Measurements from ENCODE around the gene SPSB3.

The SPSB3 gene

DNA sequence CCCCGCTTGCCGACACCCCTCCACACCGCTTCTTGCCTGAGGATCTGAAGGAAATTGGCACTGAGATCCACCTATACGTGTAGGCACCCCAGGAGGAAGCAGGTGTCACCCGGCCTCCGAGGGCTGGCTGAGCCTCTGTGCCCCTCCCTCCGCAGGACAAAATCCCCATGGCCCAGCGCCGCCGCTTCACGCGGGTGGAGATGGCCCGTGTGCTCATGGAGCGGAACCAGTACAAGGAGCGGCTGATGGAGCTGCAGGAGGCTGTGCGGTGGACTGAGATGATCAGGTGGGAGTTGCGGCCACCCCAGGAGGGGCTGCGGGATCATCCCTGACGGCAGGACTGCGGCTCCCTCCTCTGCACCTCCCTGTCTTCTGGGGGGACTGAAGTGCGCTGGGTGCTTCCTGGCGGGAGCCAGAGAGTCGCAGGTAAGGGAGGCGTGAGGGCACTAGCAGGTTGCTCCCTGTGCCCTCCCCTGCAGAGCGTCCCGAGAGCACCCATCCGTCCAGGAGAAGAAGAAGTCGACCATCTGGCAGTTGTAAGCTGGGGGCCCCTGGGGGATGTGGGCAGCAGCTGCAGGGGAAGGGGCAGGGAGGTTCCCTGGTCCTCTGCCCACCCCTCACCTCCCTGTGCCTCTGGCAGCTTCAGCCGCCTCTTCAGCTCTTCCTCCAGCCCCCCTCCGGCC is 20.0 kb downstream of the SPSB3 start:
- no peak for DNase-seq

DNA sequence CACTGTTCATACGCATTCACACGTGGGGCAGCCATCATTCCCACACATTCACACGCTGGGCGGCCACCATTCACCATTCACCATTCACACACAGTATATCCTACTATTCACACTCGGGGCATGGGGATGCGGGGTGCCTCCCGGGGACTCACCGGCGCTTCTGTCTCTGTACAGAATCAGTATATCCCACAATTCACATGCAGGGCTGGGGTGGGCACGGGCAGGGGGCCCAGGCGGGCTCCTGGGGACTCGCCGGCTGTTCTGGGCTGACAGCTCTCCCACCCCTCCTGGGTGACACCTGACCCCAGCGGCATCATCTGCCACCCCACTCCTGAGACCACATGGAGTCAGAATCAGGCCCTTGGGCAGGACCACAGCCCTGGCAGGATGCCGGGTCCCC is 20.6 kb downstream of the SPSB3 start:
- DNase-seq = no peak

DNA sequence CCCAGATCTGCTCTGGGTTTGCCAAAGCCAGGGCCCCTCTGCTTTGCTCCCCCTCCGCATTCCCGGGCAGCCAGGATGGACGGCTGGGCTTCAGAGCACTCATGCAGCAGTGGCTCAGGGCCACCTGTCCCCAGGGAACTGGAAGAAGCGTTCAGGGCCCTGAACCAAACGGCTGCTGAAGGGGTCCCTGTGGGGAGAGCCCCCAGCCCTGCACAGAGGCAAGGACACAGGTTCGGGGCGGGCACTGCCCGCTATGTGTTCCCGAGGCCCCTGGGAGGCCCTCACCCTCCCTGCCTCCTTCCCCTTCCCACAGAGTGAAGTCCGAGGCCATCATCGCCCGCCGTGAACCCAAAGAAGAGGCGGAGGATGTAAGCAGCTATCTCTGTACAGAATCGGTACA is 21.5 kb downstream of the SPSB3 start:
- DNase-seq = no peak

DNA sequence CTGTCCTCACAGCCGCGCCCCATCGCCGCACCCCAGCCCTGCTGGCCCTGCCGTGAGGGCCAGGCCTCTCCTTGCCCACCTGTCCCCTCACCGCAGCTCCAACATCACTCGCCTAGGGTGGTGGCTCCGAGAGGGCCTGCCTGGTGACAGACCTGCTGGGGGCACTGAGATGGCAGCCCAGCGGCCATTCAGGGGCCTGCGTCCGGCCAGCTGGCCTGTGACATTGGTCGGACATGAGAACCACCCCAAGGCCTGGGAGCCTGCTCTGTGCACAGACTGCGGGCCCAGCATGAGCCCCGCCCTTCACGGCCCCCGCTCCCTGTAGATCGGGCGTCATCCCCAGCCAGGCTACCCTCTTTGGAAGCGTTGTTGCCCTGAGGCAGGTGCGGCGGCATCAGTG is 22.9 kb downstream of the SPSB3 start:
- DNase-seq = no peak

DNA sequence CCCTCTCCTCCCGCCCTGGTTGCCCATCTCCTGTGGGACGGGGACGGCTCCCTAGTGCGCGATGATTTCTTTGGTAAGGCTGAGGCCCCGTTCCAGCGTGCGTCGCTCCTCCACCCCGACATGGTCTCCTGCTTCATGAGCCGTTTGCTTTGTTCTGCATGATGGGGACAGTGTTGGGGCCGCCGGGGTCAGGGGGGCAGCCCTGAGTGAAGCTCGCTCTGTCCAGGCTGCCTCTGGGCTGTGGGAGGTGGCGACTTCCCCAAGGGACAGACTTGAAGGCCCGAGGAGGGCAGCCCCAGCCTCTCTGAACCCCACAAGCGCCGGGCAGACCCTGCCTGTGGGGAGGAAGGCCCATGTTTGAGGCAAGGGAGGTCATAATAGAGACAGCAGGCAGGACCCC is 23.4 kb downstream of the SPSB3 start:
- no peak for DNase-seq

DNA sequence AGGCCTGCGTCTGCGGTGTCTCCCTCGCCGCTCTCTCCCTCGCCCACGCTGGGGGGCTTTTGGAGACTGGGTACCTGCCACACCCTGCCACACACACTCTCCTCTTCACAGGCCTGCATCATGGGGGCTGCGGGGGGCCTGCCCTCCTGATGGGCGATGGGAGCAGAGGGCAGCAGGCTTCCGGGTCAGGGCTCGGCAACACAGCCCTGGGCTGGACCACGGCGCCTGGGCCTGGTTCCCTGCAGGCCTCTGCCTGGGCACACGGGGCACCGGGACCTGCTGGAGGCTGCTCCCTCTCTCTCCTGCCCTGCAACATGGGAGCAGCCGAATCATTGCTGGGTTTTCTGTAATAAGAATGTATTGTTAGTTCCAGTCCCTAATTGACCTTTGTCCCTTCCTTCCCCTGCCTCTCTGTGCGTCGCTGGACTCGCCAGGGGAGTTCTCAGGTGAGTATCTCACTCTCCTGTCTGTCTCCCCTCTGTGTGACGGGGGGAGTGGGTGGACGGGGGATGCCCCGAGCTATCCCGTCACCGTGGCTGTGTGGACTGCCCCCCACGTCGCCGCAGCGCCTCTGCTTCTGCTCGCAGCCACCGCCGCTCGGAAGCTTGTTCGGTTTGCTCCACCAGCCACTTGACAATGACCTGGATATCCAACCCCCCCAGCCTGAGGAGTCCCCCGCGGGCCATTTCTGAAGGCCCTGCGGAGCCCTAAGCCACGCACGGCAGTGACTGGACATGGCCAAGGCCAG is 24.5 kb downstream of the SPSB3 start:
- DNase-seq = no peak

DNA sequence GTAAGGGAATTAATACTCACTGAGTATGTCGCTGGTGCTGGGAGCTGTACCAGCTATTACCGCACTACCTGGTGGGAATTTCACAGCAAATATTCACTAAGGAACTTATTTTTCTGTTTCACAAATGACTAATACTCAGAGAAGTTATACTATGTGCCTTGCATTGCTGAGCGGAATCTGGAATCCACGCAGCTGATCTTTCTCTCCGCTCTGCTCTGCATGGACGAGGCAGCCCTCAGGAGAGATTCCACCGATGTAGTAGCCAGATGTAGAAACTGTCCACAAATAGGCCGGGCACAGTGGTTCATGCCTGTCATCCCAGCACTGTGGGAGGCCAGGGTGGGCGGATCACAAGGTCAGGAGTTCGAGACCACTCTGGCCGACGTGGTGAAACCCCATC is 28.2 kb downstream of the SPSB3 start:
- no peak for DNase-seq

DNA sequence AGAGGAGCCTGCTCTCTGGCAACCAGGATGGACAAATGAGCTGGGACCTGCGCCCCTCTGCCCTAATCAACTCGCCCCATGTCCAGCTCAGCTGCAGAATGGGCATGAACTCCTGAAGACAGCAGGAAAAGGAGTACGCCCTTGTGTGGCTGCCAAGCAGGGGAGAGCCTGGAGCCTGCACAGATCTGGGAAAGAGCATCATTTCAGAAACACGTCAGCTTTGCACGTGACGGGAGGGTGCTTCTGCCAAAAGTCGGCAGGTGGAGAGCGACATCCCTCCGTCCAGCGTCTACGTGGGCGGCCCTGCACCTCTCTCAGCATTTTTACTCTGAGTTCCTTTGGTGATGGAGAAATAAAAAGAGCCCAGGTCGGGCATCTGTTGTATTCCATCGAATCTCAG is 29.5 kb downstream of the SPSB3 start:
- no peak for DNase-seq

DNA sequence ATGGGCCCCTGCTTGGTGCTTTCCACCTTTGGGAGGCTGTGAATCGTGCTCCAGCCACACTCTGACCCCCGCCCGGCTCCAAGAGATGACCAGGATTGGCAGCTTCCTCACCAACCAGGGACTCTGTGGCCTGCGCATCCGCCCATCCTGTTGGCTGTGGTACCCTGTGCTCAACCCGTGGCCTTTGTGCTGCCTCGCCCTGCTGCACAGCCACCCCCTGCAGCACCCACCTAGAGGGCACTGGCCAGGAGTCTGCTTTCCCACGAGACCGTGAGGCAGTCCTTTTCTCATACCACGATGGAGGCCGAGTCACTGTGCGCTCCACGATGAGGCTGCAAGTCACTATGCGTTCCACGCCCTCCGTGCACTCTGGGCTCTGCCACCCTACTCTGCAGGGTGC is 30.4 kb downstream of the SPSB3 start:
- DNase-seq = no peak

DNA sequence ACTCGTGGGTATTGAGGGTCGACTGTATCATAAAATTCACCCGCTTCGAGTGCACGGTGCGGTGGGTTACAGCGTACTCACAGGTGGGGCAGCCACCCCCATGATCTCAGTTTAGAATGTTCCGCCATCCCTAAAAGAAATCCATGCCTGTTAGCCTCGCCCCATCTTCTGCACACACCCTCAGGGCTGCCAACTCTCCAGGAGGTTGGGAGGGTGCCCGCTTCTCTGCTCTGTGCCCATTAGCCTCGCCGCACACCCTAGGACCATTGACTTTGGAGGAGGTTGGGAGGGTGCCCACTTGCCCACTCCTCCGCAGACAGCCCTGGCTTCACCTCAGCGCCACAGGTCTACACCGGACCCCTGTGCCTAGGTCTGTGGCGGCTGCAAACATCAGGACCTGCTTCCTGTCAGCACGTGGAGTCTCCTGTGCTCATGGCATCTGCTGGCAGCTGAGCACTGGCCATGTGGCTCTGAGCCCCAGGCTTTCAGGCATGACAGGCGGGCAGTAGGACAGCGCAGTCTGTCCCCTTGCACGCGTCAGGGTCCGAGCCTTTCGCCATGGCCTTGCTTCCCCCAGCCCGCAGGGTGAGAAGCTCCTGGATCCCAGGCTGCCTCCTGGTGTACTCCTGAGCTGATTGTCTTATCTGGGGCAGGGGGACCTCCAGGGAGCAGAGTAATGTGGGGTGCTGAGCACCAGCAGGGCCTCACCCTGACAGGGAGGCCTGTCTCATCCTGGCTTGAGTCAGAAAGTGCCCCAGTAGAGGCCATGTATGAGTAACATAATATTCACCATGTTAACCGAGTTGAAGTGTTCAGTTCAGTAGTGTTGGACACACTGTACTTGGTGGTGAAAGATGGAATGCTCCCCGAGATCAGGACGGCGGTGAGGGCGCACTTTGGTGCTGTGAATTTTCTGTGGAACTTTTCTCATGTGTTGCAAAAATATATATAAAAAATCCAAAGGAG is 32.9 kb downstream of the SPSB3 start:
- DNase-seq = no peak

DNA sequence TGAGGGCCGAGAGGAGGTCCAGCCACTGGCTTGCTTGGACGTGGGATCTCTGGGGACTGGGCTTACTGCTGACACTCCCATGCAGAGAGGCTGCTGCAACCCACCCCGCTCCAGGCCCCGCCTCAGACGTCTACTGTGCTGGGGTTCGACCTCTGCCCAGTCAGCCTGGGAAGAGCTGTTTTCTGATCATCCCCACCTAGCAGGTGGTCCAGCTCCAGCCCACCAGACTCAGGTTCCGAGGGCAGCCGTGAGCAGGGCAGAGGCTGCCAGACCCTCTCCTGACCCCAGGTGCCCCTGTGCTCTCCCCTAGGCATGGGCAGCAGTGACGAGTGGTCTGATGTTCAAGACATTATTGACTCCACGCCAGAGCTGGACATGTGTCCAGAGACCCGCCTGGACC is 34.4 kb downstream of the SPSB3 start:
- DNase-seq = no peak

DNA sequence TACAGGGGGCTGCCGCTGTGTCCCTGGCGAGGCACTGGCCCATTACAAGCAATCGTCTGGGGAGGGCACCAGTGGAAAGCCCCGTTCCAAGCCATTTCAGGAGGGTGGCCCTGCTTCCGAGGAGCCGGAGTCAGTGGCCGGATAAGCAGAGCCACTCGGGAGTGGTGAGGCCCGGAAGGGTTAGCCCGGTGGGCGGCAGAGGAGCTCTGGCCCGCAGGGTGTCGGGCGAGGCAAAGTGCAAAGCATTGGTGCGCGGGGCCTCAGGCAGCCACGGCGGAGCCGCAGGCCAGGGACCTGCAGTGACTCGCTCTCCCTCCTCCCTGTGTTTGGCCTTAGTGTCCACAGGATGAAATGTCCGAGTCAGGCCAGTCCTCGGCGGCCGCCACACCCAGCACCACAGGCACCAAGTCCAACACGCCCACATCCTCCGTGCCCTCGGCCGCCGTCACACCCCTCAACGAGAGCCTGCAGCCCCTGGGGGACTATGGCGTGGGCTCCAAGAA is 35.6 kb downstream of the SPSB3 start:
- no peak for DNase-seq

DNA sequence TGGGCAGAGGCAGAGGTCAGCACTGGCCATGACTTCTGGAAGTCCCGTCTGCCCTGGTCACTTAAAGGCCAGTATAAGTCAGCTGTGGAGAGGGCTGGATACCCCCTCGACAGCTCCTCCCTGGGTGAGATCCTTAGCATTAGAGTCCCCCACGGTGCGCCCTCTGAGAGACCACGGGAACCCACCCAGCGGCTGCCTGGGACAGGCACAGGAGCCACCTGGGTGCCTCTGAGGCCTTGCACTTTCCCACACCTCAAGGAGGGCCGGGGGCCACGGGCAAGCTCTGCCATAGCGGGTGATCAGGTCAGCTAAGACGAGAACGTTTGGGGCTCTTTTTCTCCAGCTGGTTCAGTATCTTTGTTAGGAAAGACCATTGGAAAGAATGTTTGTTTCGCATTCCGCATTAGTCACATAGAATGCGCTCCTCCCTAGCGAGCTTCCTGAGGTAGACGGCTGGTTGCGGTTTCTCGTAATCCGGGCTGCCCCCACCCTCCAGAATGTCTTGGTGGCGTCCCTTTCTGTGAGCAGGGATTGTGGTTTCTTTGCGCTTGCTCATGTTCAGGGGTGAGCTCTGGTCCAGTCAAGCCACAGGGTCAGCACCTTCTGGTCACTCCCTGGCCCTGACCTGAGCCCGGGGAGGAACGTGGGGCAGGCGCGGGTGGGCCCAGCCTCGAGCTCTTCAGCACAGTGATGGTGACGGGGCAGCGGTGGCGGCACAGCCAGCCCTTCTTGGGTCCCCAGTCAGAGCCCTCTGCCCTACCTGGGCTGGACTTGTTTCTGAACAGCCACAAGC is 36.3 kb downstream of the SPSB3 start:
- DNase-seq = no peak

DNA sequence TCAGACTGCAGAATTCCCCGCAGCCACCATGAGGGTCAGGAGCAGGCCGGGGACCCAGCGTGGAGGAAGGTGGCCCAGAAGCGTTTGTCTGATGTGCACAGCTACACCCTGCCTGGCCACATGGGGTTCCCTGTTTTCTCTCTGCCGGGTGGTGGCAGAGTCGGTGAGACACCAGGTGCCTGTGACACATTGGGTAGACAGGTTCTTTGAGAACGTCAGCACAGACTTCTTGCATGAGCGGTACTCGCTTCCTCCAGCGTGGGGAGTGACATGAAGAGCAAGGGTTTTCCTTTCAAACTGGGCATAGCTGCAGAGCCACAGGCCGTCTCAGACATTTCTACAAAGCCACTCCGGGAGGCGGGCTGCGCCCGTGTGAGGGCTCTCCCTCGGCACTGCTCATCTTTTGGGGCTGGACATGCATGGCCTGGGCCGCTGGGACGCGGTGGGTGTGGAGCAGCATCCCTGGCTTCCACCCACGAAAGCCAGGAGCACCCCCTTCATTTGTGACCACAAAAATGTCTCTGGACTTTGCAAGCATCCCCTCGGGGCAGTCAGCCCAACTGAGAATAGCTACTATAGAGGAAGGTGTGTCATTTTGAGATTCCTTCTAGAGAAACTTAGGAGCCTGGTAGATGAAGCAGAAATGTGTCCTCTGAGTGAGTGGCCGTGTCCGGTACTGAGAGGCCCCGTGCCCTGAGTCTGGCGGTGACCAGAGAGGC is 37.0 kb downstream of the SPSB3 start:
- no peak for DNase-seq

DNA sequence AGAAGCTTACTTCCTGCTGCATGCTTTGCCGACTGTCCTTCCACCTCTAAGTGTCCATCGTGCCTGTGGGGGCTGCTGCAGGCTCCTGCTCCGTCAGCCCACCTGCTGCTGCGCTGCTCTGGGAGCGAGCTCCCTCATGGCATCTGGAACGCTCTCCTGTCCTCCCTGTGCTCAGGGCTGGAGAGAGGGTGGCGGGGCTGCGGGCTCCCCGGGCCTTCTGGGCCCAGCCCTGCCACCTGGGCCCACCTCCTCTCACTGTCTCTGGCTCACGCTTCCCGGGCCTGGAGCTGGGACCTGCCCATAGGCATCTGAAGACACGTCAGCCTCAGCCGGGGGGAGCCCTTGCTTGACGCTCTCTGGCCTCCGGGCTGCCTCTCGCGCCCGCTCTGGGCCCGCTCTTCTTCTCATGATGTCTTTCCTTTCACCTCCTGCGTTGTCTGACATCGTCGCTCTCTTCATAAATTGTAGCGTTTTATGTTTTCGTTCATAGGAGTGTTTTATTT is 38.0 kb downstream of the SPSB3 start:
- no peak for DNase-seq

DNA sequence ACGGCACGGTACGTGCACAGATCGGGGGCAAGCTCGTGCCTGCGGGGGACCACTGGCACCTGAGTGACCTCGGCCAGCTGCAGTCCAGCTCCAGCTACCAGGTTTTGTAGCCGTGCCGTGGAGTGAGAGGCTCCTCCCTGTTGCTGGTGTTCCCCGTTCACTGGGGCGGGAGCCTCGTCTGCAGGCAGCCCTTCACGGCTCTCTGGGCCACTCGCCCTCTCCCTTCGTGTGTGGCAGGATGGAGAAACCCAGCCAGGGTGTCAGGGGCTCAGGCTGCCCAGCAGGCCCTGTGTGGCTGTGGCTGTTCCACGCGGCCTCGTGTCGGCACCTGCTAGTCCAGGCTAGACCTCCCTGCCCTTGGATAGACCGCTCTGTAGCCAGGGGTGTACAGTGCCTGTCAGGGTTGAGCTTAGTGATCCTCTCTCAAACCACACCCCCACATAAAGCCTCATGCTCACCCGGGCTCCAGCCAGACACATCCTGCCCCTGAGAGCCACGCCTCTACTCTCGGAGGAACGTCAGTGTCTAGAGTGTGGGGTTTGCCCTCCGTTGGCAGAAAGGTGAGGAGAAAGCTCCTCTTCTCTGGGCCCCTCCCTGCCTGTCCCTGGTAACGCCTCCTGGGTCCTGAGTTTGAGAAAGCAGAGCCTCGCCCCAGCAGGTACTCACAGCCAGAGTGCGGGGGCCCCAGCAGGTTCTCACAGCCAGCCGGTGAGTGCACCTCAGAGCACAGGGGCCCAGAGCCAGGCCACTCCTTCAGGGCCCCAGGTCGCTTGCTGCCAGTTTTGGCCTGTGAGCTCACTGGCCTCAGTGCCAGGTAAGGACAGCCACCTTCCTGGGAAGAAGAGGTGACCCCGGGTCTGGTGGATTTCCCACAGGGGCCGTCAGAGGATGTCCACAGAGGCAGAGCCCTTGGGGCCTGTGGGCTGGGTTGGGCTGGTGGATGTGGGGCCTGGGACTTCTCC is 38.7 kb downstream of the SPSB3 start:
- no peak for DNase-seq

DNA sequence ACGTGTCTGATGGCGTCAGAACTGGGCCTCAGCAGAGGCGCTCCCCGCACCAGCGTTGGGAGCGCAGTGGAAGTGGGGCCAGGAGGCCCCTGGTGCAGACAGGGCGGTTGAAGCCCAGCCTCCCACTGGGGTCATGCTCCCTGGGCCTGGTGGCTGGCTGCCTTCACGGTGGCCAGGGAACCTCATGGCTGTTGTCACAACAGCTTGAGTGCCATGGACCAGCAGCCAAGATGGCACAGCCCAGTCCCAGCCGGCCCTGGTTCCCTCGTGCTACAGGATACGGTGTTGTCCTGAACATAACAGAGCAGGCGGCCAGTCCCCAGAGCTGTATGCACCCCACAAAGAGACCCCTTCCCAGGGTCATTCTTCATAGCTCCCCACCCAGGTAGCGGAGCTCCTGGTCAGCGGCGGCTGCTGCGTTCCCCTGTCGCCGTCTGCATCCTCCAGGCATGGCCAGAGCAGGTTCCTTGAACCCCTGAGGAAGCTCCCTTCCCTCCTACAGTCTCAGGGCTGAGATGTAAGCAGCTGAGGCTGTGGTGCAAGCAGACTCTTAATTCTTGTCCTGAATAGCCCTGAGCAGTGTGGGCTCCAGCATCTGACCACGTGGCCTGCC is 40.7 kb downstream of the SPSB3 start:
- DNase-seq = no peak

DNA sequence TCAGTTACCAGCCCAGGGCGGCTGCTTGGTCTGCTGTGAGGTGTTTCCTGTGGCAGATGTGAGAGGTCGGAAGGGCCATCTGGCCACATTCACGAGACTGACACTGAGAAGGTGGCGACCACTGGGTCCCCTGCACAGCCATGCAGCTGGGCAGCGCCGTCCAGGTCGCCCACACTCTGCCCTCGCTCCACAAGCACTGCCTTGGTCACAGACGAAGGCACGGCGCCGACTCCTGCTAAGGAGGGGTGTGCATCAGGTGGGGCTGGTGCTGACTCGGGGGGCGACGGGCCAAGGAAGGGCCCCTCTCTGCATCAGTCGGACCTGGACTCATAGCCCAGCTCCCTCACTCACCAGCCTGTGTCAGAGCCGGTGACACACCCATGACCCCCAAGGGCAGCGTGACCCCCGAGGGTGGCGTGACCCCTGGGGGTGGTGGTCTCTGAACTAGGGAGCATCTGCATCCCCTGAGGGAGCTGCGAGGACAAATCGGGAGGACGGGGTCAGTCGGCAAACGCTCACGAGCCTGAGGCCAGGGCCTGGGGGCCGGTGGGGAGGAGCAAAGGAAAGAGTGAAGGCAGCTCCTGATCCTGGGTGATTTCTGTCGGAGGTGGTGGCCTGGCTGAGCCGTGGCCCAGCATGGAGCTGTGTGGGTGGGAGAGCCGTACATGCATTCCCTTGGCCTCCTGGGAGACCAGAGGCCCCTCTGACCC is 41.4 kb downstream of the SPSB3 start:
- no peak for DNase-seq

DNA sequence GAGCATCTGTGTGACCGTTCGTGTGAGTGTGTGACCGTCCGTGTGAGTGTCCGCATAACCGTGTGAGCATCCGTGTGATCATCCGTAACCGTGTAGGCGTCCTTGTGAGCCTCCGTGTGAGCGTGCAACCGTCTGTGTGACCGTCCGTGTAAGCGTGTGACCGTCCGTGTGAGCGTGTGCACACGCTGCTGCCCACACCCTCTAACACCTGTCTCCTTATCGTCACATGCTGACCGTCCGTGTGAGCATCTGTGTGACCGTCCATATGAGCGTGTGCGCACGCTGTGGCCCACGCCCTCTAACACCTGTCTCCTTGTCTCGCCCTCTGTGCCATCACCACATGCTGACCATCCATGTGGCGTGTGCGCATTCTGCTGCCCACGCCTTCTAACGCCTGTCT is 42.1 kb downstream of the SPSB3 start:
- no peak for DNase-seq
